ENCODE measurements around the gene SLC39A9.
"Not testable (repeated sequence)": the region's sequence is repeated elsewhere in the genome, so short reads cannot be mapped to it uniquely, and the experiment has no call there.

Gene SLC39A9

DNA sequence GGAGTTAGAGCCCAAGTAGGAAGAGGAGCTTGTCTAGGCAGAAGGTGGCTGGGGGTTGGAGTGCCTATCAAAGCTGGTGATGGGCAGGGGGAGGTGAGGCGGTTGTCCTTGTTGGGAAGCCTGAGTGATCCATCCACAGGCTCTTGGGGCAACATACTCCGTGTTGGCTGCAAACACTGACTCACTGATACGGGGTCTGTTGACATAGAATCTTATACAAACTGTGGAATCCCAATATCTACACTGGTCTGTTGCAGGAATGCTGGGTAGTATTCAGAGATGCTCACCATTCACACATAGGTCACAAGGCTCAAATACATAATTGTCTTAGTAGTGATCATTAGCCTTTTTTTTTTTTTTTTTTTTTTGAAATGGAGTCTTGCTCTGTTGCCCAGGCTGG, 26.3 kb upstream of the SLC39A9 start:
- DNase-seq = no peak

DNA sequence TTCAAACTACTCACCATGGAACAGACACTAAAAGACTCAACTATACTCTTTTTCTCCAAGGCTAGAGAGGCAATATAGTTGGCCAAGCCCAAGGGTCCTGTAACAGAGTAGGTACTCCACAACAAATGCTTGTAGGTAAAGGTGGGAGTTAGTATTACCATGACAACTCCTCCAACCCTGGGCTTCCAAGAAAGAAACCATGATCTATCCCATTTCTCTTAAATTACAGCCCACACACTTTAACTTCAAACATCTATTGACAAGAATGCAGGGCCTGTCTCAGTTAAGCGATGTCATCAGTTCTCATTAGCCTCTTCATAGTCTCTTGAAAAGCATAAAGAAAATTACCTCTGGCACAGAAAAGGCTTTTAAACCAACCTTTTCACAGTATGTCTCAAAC, 25.4 kb upstream of the SLC39A9 start:
- no peak for DNase-seq

DNA sequence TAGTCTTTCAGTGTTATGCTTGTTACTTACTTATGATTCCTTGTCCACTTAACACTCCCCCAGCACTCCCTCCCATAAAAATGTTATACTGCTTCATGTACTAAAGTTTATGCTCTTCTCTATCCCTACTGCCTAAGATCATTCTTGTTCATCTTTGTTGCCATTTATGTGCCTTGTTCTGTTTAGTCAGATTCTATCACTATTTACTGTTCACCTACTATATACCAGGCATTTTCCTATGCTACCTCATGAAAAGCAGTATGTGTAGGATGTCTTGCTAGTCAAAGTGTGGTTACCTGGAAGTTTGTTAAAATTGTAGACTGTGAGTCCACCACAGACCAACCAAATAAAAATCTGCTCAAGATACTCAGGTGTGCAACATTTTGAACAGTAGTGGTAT, 24.3 kb upstream of the SLC39A9 start:
- no peak for DNase-seq

DNA sequence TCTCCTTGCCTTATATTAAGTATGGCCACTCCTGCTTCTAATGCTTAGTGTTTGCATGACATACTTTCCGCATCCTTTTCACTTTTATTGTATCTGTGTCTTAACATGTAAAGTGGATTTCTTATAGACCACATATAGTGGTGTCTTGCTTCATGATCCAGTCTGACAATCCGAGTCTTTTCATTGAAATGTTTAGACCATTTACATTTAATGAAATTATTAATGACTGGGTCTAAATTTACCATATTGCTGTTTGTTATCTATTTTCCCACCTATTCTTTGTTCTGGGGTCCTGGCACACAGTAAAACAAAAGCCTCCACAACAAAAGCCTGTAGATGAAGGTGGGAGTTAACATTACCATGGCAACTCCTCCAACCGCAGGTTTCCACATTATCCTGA, 23.3 kb upstream of the SLC39A9 start:
- no peak for DNase-seq

DNA sequence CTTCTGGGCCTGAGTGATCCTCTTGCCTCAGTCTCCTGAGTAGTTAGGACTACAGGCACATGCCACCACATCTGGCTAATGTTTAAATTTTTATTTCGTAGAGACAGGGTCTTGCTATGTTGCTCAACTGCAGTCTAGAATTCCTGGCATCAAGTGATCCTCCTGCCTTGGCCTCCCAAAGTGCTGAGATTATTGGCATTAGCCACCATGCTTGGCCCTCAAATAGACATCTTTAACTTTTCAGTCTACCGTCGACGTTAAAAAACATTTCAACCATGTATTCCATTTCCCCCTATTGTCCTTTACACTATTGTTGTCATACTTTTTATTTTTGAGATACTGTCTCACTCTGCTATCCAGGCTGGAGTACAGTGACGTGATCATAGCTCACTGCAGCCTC, 22.8 kb upstream of the SLC39A9 start:
- no peak for DNase-seq

DNA sequence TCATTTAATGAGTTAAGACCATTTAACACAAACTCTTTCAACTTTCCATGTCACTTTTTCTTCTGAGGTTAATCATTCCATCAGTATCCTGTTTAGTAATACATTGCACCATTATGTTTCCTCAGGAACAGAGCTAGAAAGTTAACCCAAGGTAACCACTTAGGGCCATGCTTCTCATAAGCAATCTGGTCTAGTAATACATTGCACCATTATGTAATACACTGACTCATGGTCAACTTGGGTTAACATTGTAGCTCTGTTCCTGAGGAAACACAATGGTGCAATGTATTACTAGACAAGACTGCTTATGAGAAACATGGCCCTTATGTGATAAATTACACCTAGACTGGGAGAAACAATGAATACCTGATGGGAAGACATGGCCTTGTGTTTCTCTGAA, 22.1 kb upstream of the SLC39A9 start:
- no peak for DNase-seq

DNA sequence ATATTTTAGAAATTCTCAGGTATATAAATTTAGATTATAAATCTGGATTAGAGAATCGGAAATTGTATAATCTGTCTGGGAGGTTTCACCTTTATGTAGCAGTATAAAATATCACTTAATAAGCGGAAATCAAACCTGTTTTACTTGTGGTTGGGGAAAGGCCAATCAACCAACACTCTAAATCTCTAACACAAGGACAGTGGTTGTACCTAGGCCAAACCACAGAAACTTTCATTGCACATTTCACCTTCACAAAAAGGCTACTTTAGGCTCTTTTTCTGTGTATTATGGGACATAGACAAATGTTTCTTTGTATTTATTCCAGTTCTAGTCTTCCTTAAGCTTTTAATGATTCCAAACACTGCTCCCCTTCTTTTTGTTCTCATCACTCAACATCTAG, 20.2 kb upstream of the SLC39A9 start:
- no peak for DNase-seq

DNA sequence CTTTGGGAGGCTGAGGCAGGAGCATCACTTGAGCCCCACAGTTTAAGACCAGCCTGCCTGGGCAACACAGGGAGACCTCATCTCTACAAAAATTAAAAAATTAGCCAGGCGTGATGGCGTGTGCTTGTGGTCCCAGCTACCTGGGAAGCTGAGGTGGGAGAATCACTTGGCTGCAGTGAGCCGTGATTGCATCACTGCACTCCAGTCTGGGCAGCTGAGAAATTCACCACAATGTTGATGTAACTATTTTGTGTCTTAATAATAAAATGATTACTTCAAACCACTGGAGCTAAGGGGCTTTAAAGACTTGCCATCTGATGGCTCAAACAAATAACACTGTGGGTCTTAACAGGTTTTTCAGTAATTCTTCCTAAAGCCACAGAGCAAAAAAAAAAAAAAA, 11.2 kb upstream of the SLC39A9 start:
- DNase-seq = no peak

DNA sequence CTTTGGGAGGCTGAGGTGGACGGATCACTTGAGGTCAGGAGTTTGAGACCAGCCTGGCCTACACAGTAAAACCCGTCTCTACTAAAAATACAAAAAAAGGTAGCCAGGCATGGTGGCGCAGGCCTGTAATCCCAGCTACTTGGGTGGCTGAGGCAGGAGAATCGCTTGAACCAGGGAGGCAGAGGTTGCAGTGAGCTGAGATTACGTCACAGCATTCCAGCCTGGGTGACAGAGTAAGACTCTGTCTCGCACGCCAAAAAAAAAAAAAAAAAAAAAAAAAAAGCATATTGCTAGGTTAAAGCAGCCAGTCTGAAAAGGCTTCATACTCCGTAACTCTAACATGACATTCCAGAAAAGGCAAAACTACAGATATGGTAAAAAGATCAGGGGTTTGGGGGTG, 7.1 kb upstream of the SLC39A9 start:
- DNase-seq = not testable (repeated sequence)

DNA sequence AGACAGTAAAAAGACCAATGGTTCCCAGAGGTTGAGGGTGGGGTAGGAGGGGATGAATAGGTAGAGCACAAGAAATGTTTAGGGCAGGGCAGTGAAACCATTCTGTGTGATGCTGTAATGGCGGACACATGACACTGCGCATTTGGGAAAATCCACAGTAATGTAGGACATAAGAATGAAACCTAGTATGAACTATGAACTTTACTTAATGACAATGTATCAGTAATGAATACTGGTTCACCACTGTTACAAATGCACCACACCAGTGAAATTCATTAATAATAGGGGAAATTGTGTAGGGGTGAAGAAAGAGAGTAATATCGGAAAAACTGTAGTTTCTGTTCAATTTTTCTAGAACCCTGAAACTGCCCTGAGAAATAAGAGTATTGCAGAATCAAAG, 6.0 kb upstream of the SLC39A9 start:
- DNase-seq = no peak

DNA sequence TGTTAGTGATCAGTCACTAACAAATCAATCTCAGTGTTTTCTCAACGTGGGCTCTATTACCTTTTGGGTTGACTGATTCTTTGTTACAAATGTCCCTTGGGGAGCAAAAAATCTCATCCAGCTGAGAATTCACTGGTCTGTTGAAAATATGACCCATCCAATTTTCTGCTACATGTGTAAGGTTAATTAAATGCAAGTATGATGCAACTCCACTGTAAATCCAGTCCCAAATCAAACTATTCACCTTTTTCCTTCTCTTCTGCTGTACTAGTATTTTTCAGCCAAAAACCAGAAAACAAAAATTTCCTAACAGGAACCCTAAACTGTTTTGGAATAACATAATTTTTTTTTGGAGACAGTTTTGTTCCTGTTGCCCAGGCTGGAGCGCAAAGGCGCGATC, 2.6 kb upstream of the SLC39A9 start:
- no peak for DNase-seq

DNA sequence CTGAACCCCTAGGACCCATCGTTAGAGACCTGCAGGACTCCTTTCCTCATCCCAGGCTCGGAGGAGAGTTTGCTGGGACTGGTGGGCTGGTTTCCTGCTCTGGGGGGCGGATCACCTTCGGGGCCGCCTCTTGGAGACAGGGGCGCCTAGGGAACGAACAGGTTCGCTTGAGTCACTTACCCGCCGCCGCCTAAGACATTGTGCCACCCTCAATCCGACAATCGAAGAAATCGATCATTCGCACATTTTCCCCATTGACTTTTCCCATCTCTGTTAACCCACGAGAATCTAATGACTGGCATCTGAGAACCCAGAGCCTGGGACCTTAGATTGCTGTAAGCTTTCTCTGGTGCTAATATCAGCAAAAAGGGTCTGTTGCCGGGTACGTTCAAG, 322 bp downstream of the SLC39A9 start:
- no peak for DNase-seq

DNA sequence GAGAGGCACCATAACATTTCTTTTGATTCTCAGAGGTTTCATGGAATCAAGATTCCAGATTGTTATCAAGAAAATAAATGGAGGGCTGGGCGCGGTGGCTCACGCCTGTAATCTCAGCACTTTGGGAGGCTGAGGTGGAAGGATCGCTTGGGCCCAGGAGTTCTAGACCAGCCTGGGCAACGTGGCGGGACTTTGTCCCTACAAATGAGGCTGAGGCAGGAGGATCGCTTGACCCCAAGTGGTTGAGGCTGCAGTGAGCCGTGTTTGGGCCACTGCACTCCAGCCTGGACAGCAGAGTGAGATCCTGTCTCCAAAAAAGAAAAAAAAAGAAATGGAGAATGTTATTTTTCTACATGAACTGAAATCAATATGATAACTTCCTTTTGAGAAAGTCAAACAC, 1.3 kb downstream of the SLC39A9 start:
- DNase-seq = no peak

DNA sequence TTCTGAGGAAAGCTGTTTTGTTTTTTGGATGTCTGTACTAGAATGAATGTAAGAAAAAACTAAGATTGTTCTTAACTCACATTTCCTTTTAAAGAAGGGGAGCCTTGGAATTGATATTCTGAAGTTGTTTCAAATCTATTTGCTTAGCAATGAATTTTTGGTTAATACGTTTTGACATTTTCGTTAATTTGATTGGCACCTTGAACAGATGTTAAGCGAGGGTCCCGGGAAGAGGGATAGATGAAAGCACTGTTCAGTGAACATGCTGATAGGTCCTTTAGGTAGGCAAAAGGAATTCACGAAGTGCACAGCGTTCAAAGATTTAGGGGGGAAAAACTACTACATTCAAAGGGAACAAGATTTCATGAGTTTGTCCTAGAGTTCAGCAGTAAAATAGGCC, 1.7 kb downstream of the SLC39A9 start:
- DNase-seq = no peak

DNA sequence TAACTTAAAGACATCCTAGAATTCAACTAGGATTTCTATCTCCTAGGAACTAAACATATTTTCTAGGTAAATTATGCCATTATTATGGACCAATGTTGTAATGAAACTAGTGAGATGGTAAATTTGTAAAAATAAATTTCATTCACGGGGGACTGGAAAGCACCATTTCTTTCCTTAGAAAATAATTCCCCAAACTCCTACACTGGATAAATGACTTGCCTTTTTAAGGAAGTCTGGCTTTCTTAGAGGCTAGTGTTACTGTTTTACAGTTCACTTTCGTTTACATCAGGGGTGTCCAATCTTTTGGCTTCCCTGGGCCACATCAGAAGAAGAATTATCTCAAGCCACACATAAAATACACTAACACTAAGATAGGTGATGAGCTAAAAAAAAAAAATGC, 3.3 kb downstream of the SLC39A9 start:
- DNase-seq = no peak

DNA sequence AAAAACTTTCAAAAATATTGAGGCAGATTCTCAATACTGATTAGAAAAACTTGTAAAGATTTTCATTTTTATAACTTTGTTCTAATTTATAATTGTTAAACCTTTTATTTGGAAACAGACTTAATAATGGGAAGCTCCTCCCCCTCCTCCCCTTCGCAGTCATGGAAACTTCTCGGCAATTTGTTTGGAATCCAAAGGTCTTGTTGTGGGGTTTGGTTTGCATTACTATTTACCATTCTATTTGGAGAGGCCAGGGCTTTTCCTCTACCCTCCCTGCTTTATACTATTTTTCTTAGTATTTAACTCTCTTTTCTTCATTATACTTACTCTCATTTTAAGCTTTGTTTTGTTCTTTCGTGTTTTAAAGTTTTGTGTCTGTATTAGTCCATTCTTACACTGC, 6.0 kb downstream of the SLC39A9 start:
- DNase-seq = no peak

DNA sequence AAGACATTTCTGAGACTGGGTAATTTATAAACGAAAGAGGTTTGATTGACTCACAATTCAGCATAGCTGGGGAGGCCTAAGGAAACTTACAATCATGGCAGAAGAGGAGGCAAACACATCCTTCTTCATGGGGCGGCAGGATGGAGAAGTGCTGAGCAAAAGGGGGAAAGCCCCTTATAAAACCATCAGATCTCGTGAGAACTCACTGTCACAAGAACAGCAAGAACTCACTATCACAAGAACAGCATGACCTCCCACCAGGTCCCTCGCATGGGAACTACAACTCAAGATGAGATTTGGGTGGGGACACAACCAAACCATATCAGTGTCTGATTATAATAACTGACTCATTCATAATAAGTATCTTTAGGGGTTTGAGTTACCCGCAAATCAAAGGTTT, 6.4 kb downstream of the SLC39A9 start:
- no peak for DNase-seq

DNA sequence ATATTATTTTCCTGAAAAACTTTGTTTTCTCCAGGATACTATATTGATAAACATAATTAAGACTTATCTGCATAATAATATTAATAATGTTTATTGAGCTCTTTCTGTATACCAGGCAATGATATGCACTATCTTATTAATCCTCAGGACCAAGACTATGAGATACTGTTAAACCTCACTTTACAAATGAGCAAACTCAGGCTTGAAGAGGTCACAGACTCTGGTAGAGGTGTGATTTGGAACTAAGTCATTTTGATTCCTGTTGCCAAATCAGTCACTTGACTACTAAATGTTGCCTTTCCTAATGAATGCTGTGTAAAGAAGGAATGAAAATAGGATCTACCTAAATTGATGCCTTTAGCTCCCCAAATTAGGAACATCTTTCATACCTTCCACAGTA, 7.3 kb downstream of the SLC39A9 start:
- no peak for DNase-seq

DNA sequence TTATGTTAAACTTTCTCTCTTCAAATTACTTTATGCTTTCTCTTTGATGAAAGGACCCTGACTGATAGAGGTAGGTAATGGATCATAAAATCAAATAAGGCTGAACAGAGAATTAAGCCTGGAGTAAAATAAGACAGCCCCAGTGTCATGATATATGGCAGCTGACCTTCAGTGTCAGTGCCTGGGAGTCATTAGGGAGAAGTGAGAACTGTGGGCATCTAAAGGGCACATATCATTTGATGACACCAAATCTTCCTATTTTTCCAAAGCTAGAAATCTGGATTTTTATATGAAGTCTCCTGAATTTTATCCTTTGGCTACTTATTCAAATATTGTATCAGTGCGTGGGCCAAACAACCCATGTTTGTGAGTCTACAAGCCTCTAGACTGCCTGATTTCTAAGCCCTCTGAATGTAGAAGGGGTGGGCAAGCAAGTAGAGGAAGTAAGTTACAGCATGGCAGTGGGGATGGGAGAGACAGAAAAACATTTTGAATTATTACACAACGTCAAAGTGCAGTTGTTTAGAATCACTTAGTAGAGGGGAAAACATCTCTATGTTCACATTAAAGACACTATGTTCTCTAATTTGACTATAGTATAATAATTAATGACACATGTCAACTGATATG, 10.0 kb downstream of the SLC39A9 start:
- no peak for DNase-seq

DNA sequence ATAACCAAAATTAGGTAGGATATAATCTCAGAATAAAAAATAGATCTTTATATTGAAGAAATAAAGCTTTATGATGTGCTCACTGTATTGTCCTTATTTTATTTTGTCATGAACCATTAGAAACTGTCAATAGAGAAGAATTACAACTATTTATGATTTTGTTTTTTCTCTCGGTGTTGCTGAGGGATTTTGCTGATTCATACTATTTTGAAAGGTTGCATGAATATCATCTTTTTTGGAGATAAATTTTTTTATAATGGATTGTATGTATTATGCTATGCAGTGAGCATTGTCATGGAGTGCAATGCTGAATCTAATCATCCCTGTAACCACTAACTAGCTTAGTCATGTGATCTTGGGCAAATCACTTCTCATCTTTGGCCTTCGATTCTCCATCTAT, 15.0 kb downstream of the SLC39A9 start:
- DNase-seq = no peak

DNA sequence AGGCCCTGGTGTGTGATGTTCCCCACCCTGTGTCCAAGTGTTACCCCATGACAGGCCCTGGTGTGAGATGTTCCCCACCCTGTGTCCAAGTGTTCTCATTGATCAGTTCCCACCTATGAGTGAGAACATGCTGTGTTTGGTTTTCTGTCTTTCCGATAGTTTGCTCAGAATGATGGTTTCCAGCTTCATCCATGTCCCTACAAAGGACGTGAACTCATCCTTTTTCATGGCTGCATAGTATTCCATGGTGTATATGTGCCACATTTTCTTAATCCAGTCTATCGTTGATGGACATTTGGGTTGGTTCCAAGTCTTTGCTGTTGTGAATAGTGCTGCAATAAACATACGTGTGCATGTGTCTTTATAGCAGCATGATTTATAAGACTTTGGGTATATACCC, 17.6 kb downstream of the SLC39A9 start:
- DNase-seq = not testable (repeated sequence)

DNA sequence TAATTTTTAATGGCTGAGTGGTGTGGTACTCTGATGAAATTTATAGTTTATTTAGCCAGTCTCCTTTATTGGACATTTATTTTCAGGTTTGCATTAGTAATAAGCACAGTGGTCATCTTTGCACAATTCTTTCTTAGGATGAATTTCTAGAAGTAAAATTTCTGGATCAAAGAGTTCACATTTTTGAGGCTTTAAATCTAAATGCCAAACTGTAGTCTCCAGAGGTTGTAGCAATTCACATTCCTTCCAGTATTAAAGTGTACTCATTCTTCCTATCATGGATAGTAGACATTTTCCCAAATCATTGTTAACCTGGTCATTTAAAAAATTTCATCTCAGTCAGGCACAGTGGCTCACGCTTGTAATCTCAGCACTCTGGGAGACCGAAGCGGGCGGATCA, 24.8 kb downstream of the SLC39A9 start:
- DNase-seq = no peak

DNA sequence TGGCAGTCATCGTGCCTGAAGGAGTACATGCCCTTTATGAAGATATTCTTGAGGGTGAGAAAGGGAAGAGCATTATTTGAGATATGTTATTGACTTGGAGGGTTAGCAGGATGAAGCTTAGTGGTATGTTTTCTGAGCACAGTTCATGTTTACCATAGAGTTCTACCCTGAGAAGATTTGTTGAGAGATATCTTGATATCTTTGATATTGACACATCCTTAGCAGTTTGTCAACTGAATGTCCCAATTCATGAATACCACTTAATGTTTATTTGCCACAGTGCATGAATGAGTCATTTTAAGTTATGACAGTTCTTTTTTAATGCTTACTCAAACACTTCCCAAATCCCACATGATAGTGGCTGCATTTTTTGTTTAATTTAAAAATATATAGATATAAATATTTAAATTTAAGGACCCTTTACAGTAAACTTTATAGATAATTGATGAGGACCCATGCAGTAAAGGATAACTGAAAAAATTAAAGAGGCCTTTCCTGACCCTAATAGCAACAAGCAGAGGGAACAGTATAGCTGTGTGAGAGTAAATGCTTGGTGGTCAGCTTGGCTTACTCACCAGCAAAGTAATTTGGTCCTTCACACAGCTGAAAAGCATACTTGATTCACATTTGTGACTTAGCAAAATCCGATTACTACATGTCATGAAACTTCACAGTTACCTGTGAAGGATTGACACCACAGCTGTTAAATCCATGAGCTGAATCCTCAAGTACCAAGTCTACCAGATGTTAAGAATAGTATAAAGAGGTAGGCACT, 25.8 kb downstream of the SLC39A9 start:
- no peak for DNase-seq

DNA sequence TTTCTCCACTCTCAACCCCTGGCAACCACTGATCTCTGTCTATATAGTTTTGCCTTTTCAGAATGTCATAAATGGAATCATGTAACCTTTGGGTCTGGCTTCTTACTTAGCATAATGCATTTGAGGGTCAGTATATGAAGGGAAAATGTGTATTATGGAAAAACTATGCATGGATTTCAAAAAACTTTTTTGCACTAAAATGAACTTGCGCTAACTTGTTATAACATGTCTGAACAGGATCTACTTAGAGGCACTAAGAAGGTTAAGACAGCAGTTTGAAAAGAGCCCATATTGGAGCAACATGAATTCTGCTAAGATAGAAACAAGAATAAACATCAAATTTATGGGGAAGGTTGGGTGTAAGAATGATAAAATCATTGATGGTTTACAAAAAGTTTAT, 29.1 kb downstream of the SLC39A9 start:
- no peak for DNase-seq
